K562 (cell line): ENCODE measurements around the gene MPPED2. TPM values are rescaled to one million over a fixed set of nuclear protein-coding genes. Genes with fewer than 3 reads are reported as not detected.

Source experiments
- ATAC-seq: fragments of 200-7000 bp; cut with Tn5 transposase; 3 replicates; pipeline ENCODE4 v1.9.1; 2020; ENCODE audit warnings: moderate library complexity
- BruUV-seq: library from RNA; stranded (reverse); fragments of 400-500 nt; replicated peaks from 2 replicates; lab custom pipeline; 2021; lab: Mats Ljungman, UMichigan
- CTCF ChIA-PET: fragments of 300-600 bp; formaldehyde crosslinking; extraction: SDS; loops from one replicate; lab custom pipeline; 2021; ENCODE audit warnings: low intra/inter-chr PET ratio; lab: Yijun Ruan, JAX
- POLR2A ChIA-PET: fragments of 300-600, 350-650 bp; sonication (Branson Sonifier 250); formaldehyde crosslinking; extraction: SDS; loops from one replicate; lab custom pipeline; 2021; ENCODE audit warnings: antibody characterized with exemption, inconsistent platforms; lab: Yijun Ruan, JAX
- DNase-seq, 4 experiments: peaks; one replicate each; pipeline versions ENCODE4 v3.0.0 to v3.0.0-alpha.2; 2011 to 2018; ENCODE audit warnings: low spot score in 3 of 4, mixed read lengths in 3 of 4; ENCODE audit errors: extremely low read depth in 1 of 4
- FAIRE-seq: peaks from 2 replicates; lab custom pipeline; 2011; peaks lifted over from hg19 to GRCh38; lab: Jason Lieb, UNC
- H2AFZ ChIP-seq: 2 replicates; pipeline ENCODE4 v1.6.0; 2011; ENCODE audit warnings: low read depth, low read length, control low read depth, inconsistent platforms
- H3K27ac ChIP-seq: fragments of 200-600 bp; 3 replicates; pipeline ENCODE4 v1.8.0; 2011; ENCODE audit warnings: low read depth, mild to moderate bottlenecking, control low read depth, inconsistent platforms, low read length, moderate library complexity, mixed read lengths; ENCODE audit errors: extremely low read depth
- H3K27me3 ChIP-seq, 2 experiments: fragments of 300-600 bp in 1 of 2; 2 replicates in 1 of 2; 3 replicates in 1 of 2; pipeline versions ENCODE4 v1.6.0 to v1.8.0; 2011; ENCODE audit warnings: inconsistent platforms in 2 of 2, low read length in 2 of 2, mild to moderate bottlenecking in 1 of 2, mixed read lengths in 1 of 2, moderate library complexity in 1 of 2; ENCODE audit not compliant: control insufficient read depth in 2 of 2, insufficient read depth in 2 of 2
- H3K36me3 ChIP-seq: fragments of 300-600 bp; 3 replicates; pipeline ENCODE4 v1.8.0; 2011; ENCODE audit warnings: mild to moderate bottlenecking, low read length, inconsistent platforms; ENCODE audit not compliant: control insufficient read depth, insufficient read depth
- H3K4me1 ChIP-seq, 2 experiments: fragments of 200-600 bp in 1 of 2; replicated peaks in 1 of 2; 2 replicates in 1 of 2; 3 replicates in 1 of 2; pipeline versions ENCODE4 v1.5.1 to v1.8.0; 2011; ENCODE audit warnings: inconsistent platforms in 2 of 2, low read length in 2 of 2, mild to moderate bottlenecking in 1 of 2, mixed read lengths in 1 of 2, moderate library complexity in 1 of 2; ENCODE audit not compliant: control insufficient read depth in 2 of 2, insufficient read depth in 2 of 2
- H3K4me2 ChIP-seq: 2 replicates; pipeline ENCODE4 v1.6.1; 2011; ENCODE audit warnings: low read length, control low read depth, inconsistent platforms, mixed read lengths; ENCODE audit not compliant: insufficient read depth
- H3K4me3 ChIP-seq: fragments of 200-600 bp; sonication (generic), shearing (Covaris generic); 2 replicates; pipeline ENCODE4 v1.5.1; 2016; ENCODE audit warnings: control low read depth, inconsistent platforms
- H3K79me2 ChIP-seq: fragments of 200-600 bp; 3 replicates; pipeline ENCODE4 v1.8.0; 2011; ENCODE audit warnings: low read length, inconsistent platforms; ENCODE audit not compliant: control insufficient read depth, insufficient read depth
- H3K9ac ChIP-seq, 2 experiments: 2 replicates each; pipeline versions ENCODE4 v1.6.0 to v1.6.1; 2011; ENCODE audit warnings: low read depth in 2 of 2, low read length in 2 of 2, control low read depth in 1 of 2, inconsistent platforms in 1 of 2, mild to moderate bottlenecking in 1 of 2, mixed read lengths in 1 of 2; ENCODE audit not compliant: insufficient read depth in 1 of 2
- H3K9me1 ChIP-seq: one replicate; pipeline ENCODE4 v1.6.0; 2011; ENCODE audit warnings: inconsistent platforms, mild to moderate bottlenecking, low read length, moderate library complexity; ENCODE audit not compliant: control insufficient read depth, insufficient read depth
- H3K9me3 ChIP-seq: replicated peaks from 2 replicates; pipeline ENCODE4 v1.5.1; 2011; ENCODE audit warnings: low read depth, low read length, inconsistent platforms; ENCODE audit not compliant: control insufficient read depth, insufficient read depth
- H4K20me1 ChIP-seq: replicated peaks from 2 replicates; pipeline ENCODE4 v1.6.1; 2011; ENCODE audit warnings: low read length, inconsistent platforms, mixed read lengths; ENCODE audit not compliant: control insufficient read depth, insufficient read depth
- ARID1B ChIP-seq: fragments of 450-650 bp; IDR thresholded peaks from 2 replicates; pipeline ENCODE4 v1.6.1; 2016; ENCODE audit warnings: antibody characterized with exemption, mild to moderate bottlenecking, inconsistent platforms
- KAT8 ChIP-seq: fragments of 450-650 bp; IDR thresholded peaks from 2 replicates; pipeline ENCODE4 v1.6.1; 2016; ENCODE audit warnings: low read depth, mild to moderate bottlenecking
- MCM5 ChIP-seq: fragments of 450-650 bp; IDR thresholded peaks from 2 replicates; pipeline ENCODE4 v1.6.1; 2016; ENCODE audit warnings: low read depth
- NCOR1 ChIP-seq: fragments of 450-650 bp; IDR thresholded peaks from 2 replicates; pipeline ENCODE4 v1.6.1; 2016; ENCODE audit warnings: mild to moderate bottlenecking, moderate library complexity
- ZNF133 ChIP-seq: fragments of 250-450 bp; sonication (Bioruptor Pico); IDR thresholded peaks from 2 replicates; pipeline ENCODE4 v1.4.0; 2020; ENCODE audit warnings: mild to moderate bottlenecking
- WGBS: fragments of 100-300 bp; shearing (Covaris generic); methylation state at CpG from one replicate; pipeline ENCODE4 v1.1.6; 2016; ENCODE audit warnings: low coverage, mixed read lengths; ENCODE audit not compliant: insufficient coverage; ENCODE audit errors: missing lambda C conversion rate; 5-methylcytosine and 5-hydroxymethylcytosine counted together
- in situ Hi-C: fragments of 300-500 bp; cut with MboI; formaldehyde crosslinking; loops from 4 replicates; pipeline ENCODE4 v1.15.0; 2018; ENCODE audit warnings: inconsistent platforms, mixed read lengths
- intact Hi-C: fragments of 100-400 bp; cut with micrococcal nuclease; formaldehyde crosslinking; loops from 2 replicates; pipeline ENCODE4 v1.14.2; 2022
- polyA plus RNA-seq, 8 experiments: library from polyadenylated mRNA; depleted of rRNA in 4 of 8; stranded (reverse) in 5 of 8; unstranded in 3 of 8; fragments of >200 nt; fragmentation: Nextera tagmentation in 2 of 8; fragmentation: Illumina TruSeq in 1 of 8; extraction: Ambion mirVana in 2 of 8; extraction: Trizol in 1 of 8; gene quantifications; 2 replicates each; pipeline versions ENCODE4 v1.2.1 to v1.2.3, GENCODE V29; 2011 to 2014; ENCODE audit warnings: inconsistent platforms in 1 of 8, missing spikeins in 1 of 8
- total RNA-seq, 7 experiments: library from RNA; depleted of rRNA in 6 of 7; stranded (reverse); fragments of >200 nt in 6 of 7; fragmentation: Illumina TruSeq in 2 of 7; extraction: Trizol in 2 of 7; gene quantifications; 2 replicates each; pipeline versions ENCODE4 v1.2.1 to v1.2.3, GENCODE V29; 2011 to 2021; ENCODE audit warnings: low replicate concordance in 1 of 7
- TF ChIP-seq, protein P1 (sequence below): fragments of 450-650 bp; IDR thresholded peaks from 2 replicates; pipeline ENCODE4 v1.6.1; 2018; ENCODE audit not compliant: partially characterized antibody

The MPPED2 gene
- total and polyA plus RNA-seq, 9 of the 15 experiments (the other 6 are each of a cell fraction or from before 2014, with no cell fraction given) = not detected

DNA sequence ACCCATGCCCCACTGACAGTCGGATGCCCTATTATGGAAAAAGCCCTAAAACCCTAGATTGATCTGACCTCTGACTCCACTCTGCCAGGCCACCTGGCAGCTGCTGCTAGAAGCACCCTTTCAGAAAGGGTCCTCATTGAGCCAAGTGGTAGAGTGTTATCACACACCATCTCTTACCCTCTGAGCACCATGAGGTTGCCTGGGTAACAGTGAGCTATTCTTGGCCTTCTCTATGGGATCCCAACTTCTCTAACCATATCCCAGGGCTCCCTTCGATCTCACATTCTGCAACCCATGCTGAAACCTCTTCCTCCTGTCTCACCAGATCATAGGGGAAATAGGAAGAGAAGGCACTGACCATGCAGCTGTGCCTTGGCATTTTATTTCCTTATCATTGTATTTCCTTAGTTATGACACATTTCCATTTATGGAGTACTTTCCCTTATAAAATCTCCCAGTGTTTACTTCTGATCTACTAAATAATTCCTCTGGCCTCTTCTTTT, 52.7 kb downstream of the MPPED2 start:
- no peak for DNase-seq
- in situ Hi-C loops = no loop called here
- no peak overlapping the region for H3K4me2 ChIP-seq
- H3K9me3 ChIP-seq = no peaks in the 10 kb centered on the region
- WGBS = 0% methylated on average over 2 of the region's 2 CpGs
- CTCF ChIA-PET = no interaction called here
- no peak overlapping the region for H3K9ac ChIP-seq
- no peaks in the 10 kb centered on the region for H3K9me1 ChIP-seq
- TF ChIP-seq KAT8 (no peak), ARID1B (no peak), NCOR1 (no peak), ZNF133 (CRISPR knock-in tag) (no peak), MCM5 (no peak)
- TF ChIP-seq, protein P1, sequence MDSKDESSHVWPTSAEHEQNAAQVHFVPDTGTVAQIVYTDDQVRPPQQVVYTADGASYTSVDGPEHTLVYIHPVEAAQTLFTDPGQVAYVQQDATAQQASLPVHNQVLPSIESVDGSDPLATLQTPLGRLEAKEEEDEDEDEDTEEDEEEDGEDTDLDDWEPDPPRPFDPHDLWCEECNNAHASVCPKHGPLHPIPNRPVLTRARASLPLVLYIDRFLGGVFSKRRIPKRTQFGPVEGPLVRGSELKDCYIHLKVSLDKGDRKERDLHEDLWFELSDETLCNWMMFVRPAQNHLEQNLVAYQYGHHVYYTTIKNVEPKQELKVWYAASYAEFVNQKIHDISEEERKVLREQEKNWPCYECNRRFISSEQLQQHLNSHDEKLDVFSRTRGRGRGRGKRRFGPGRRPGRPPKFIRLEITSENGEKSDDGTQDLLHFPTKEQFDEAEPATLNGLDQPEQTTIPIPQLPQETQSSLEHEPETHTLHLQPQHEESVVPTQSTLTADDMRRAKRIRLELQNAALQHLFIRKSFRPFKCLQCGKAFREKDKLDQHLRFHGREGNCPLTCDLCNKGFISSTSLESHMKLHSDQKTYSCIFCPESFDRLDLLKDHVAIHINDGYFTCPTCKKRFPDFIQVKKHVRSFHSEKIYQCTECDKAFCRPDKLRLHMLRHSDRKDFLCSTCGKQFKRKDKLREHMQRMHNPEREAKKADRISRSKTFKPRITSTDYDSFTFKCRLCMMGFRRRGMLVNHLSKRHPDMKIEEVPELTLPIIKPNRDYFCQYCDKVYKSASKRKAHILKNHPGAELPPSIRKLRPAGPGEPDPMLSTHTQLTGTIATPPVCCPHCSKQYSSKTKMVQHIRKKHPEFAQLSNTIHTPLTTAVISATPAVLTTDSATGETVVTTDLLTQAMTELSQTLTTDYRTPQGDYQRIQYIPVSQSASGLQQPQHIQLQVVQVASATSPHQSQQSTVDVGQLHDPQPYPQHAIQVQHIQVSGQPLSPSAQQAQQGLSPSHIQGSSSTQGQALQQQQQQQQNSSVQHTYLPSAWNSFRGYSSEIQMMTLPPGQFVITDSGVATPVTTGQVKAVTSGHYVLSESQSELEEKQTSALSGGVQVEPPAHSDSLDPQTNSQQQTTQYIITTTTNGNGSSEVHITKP = no peak
- TF ChIP-seq, all 486 proteins: peak for 0
- Histone ChIP-seq H2AFZ (no peak overlapping the region), H3K4me1 (no peaks in the 10 kb centered on the region), H3K79me2 (no peaks in the 10 kb centered on the region), H3K27ac (no peak overlapping the region), H3K36me3 (no peaks in the 10 kb centered on the region), H3K4me3 (no peak overlapping the region), H3K27me3 (no peaks in the 10 kb centered on the region), H4K20me1 (no peaks in the 10 kb centered on the region)
- FAIRE-seq (no peak), ATAC-seq (no peak)
- intact Hi-C loops = no loop called here
- POLR2A ChIA-PET = interaction anchor here (0.5 kb wide), 1 partner anchor 836 kb away, joined by 3 read pairs; the partner anchor contains the start of genes DCDC1 and DNAJC24
- no TSS peak for BruUV-seq
